Stimulated activated CD8-positive, alpha-beta memory T cell treated with anti-CD3 and anti-CD28 coated beads, Interleukin-2, amount 100 ng/mL, for 48 hours (primary cell): Measurements from ENCODE around the gene NSUN6.
"Not testable (repeated sequence)": the region's sequence is repeated elsewhere in the genome, so short reads cannot be mapped to it uniquely, and the experiment has no call there.

Source experiments
- DNase-seq, 2 donors: peaks; one replicate each; pipeline ENCODE4 v3.0.0-alpha.2; 2020; ENCODE audit warnings: low read depth in 2 of 2

The NSUN6 gene

GRCh38 chr10:18659125-18659818 is 7.9 kb upstream of the NSUN6 start, which contains the start of gene ARL5B:
ARL5B (plus strand) TSS chr10:18659431; CDS start chr10:18659638, 207 bp downstream.
- DNase-seq = peak; percentile 93 to 98

- peak in 1 of 2 donors; percentile 3 for DNase-seq
Observed at GRCh38 chr10:18658271-18659124, 7.1 kb upstream of the NSUN6 start.

- no peak for DNase-seq
Observed at GRCh38 chr10:18656724-18657123, 5.3 kb upstream of the NSUN6 start.

- DNase-seq = no peak
Observed at GRCh38 chr10:18653112-18653511, 1.7 kb upstream of the NSUN6 start.

- no peak for DNase-seq
Observed at GRCh38 chr10:18650404-18650997, 886 bp downstream of the NSUN6 start.

GRCh38 chr10:18649364-18649959 is 1.9 kb downstream of the NSUN6 start:
- DNase-seq = no peak

GRCh38 chr10:18647945-18648344 is 3.4 kb downstream of the NSUN6 start:
- DNase-seq = no peak

GRCh38 chr10:18647151-18647550 is 4.2 kb downstream of the NSUN6 start:
- DNase-seq = no peak

GRCh38 chr10:18639719-18640118 is 11.7 kb downstream of the NSUN6 start:
- DNase-seq = not testable (repeated sequence)

GRCh38 chr10:18637400-18637799 is 14.0 kb downstream of the NSUN6 start:
- not testable (repeated sequence) for DNase-seq

GRCh38 chr10:18635995-18636394 is 15.4 kb downstream of the NSUN6 start:
- DNase-seq = no peak

GRCh38 chr10:18632500-18632899 is 18.9 kb downstream of the NSUN6 start:
- DNase-seq = not testable (repeated sequence)

GRCh38 chr10:18627452-18628018 is 23.9 kb downstream of the NSUN6 start:
- peak; percentile 42 to 53 for DNase-seq

GRCh38 chr10:18625886-18626285 is 25.5 kb downstream of the NSUN6 start:
- DNase-seq = no peak

- not testable (repeated sequence) for DNase-seq
Observed at GRCh38 chr10:18623671-18624070, 27.7 kb downstream of the NSUN6 start.

- no peak for DNase-seq
Observed at GRCh38 chr10:18620856-18621255, 30.5 kb downstream of the NSUN6 start.

- no peak for DNase-seq
Observed at GRCh38 chr10:18619016-18619415, 32.4 kb downstream of the NSUN6 start.

GRCh38 chr10:18616337-18616736 is 35.0 kb downstream of the NSUN6 start:
- DNase-seq = no peak

GRCh38 chr10:18615618-18616017 is 35.8 kb downstream of the NSUN6 start:
- no peak for DNase-seq

- DNase-seq = no peak
Observed at GRCh38 chr10:18611168-18611567, 40.2 kb downstream of the NSUN6 start.

- no peak for DNase-seq
Observed at GRCh38 chr10:18610517-18610916, 40.9 kb downstream of the NSUN6 start.

GRCh38 chr10:18608596-18608995 is 42.8 kb downstream of the NSUN6 start:
- DNase-seq = no peak
